Thoracic aorta (tissue), 2 donors: ENCODE data around the gene ARPC5. TPM values are rescaled to one million over a fixed set of nuclear protein-coding genes. Genes with fewer than 3 reads are reported as not detected.
"Not testable (repeated sequence)": the region's sequence is repeated elsewhere in the genome, so short reads cannot be mapped to it uniquely, and the experiment has no call there.

Source experiments
- ATAC-seq: fragments of 150-250 bp; one replicate; pipeline ENCODE4 v1.8.0; 2017; ENCODE audit warnings: low read depth; ENCODE audit not compliant: insufficient number of reproducible peaks, low FRiP score
- DNase-seq: peaks from one replicate; pipeline ENCODE4 v3.0.0-alpha.2; 2020; ENCODE audit warnings: low spot score
- H3K27ac ChIP-seq, 2 donors: fragments of 200-600 bp; sonication (generic); 1 replicate in 1 of 2; 2 replicates in 1 of 2; pipeline ENCODE4 v1.5.1; 2016; ENCODE audit warnings: mild to moderate bottlenecking in 2 of 2, moderate library complexity in 2 of 2
- H3K27me3 ChIP-seq: fragments of 200-600 bp; sonication (generic); replicated peaks from 2 replicates; pipeline ENCODE4 v1.6.0; 2016; ENCODE audit warnings: mild to moderate bottlenecking; ENCODE audit not compliant: insufficient read depth
- H3K36me3 ChIP-seq: fragments of 200-600 bp; sonication (generic); one replicate; pipeline ENCODE4 v1.5.1; 2016
- H3K4me1 ChIP-seq, 2 donors: fragments of 200-600 bp; sonication (generic); 1 replicate in 1 of 2; 2 replicates in 1 of 2; pipeline versions ENCODE4 v1.5.1 to v1.6.0; 2016; ENCODE audit warnings: low read depth in 2 of 2, mild to moderate bottlenecking in 1 of 2; ENCODE audit not compliant: control insufficient read depth in 1 of 2
- H3K4me3 ChIP-seq: fragments of 200-600 bp; sonication (generic); 2 replicates; pipeline ENCODE4 v1.5.1; 2016; ENCODE audit warnings: mild to moderate bottlenecking
- H3K9me3 ChIP-seq: fragments of 200-600 bp; sonication (generic); 2 replicates; pipeline ENCODE4 v1.5.1; 2016
- total RNA-seq, 2 donors: library from RNA; depleted of rRNA; stranded (reverse); fragments of >200 nt; gene quantifications; one replicate each; pipeline versions ENCODE4 v1.1.0 to v1.2.3, GENCODE V29; 2016
- TF ChIP-seq, protein P1 (sequence below): fragments of 200-600 bp; sonication (generic); IDR thresholded peaks from one replicate; pipeline ENCODE4 v1.5.1; 2019; ENCODE audit warnings: antibody characterized with exemption

ARPC5 gene
- total RNA-seq, 2 donors from 2014 or later: 102 to 108 TPM

DNA sequence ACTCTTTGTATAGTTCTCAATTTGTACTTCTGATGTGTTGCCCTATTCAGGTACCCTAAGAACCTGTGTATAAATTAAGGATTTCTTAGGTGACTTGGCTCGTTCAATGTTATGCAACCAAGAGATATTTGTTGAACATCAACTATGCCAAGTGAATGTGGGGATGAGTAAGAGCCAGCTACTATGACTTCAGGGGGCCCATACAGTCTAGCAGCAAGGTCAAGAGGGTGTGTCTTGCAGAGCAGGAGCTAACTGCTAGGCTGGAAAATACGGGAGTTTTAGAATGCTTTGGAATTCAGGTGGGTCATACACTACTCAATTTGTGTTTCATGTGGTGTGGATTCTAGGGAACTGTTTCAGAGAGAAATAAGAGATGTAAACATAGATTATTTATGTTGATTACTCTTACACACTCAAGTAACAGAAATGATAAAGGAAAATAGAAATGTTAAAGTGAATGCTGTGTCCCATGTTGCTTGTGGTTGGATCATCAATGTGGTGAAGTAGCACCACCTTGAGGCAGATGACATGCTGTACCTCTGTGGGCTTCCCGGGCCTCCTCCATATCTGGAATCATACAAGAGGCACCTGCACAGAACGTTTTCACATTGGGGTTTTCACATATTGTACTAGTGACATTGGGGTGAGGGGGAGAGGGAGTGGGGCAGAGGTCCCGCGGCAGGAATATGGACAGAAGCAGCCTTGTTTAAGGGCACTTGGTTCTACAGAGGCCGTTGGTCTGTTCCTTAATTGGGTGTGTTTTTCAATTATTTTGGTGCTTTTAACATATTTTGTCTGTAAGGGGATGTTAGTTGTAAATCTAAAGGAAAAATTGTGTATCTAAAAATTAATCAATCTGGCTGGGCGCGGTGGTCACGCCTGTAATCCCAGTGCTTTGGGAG, 12.4 kb downstream of the ARPC5 start:
- peaks cover under 1% of the 10 kb centered on the region for H3K36me3 ChIP-seq
- no peak overlapping the region for H3K4me3 ChIP-seq
- H3K27ac ChIP-seq: peak overlapping the region; percentile 39 to 57
- TF ChIP-seq, protein P1, sequence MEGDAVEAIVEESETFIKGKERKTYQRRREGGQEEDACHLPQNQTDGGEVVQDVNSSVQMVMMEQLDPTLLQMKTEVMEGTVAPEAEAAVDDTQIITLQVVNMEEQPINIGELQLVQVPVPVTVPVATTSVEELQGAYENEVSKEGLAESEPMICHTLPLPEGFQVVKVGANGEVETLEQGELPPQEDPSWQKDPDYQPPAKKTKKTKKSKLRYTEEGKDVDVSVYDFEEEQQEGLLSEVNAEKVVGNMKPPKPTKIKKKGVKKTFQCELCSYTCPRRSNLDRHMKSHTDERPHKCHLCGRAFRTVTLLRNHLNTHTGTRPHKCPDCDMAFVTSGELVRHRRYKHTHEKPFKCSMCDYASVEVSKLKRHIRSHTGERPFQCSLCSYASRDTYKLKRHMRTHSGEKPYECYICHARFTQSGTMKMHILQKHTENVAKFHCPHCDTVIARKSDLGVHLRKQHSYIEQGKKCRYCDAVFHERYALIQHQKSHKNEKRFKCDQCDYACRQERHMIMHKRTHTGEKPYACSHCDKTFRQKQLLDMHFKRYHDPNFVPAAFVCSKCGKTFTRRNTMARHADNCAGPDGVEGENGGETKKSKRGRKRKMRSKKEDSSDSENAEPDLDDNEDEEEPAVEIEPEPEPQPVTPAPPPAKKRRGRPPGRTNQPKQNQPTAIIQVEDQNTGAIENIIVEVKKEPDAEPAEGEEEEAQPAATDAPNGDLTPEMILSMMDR: peak; percentile 47
- DNase-seq (no peak), ATAC-seq (peak; percentile 57)
- H3K9me3 ChIP-seq: no peaks in the 10 kb centered on the region
- H3K27me3 ChIP-seq: no peaks in the 10 kb centered on the region
- H3K4me1 ChIP-seq: peaks cover 45 to 68% of the 10 kb centered on the region in 2 donors

DNA sequence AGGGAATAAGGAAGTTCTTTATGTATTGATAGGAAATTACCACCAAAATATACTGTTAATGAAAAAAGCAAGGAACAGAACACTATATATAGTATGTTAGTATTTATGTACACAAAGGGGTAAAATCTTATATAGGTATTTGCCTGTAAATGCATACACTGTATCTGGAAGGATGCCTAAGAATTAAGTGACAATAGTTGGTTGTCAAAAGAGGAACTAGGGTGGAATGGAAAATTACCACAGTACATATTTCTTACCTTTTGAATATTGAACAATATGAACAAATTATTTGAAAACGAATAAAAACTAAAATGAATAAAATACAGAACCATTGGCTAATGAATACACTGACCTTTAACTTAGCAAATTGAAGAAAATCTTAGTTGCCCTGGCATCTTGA, 13.6 kb downstream of the ARPC5 start:
- Histone ChIP-seq H3K9me3 (no peaks in the 10 kb centered on the region), H3K4me1 (peaks cover 34 to 57% of the 10 kb centered on the region in 2 donors), H3K36me3 (no peaks in the 10 kb centered on the region), H3K27ac (peak overlapping the region in 1 of 2 donors; percentile 39), H3K27me3 (no peaks in the 10 kb centered on the region), H3K4me3 (no peak overlapping the region)
- ATAC-seq: no peak
- no peak for DNase-seq
- TF ChIP-seq, protein P1: no peak

DNA sequence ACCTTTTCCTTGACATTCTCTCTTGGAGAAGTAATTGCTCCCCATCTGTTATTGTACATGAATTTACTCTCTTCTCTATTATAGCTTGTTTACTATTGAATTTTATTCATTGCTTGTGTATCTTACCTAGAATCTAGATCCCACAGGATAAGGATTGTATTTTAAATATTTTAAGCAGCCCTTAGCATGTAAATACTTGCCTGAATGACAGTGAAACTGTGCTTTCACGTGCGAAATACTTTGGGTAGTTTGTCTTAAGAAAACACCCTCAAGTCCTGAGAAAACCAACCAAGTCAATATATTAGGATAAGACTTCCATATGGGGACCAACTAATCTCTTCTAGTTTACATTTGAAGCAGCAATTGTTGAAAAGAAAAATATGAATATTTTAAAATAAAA, 15.3 kb downstream of the ARPC5 start:
- no peaks in the 10 kb centered on the region for H3K36me3 ChIP-seq
- no peak overlapping the region for H3K4me3 ChIP-seq
- H3K9me3 ChIP-seq: no peaks in the 10 kb centered on the region
- H3K4me1 ChIP-seq: peaks cover 23 to 40% of the 10 kb centered on the region in 2 donors
- ATAC-seq (no peak), DNase-seq (no peak)
- H3K27ac ChIP-seq: peak overlapping the region in 1 of 2 donors; percentile 8
- H3K27me3 ChIP-seq: no peaks in the 10 kb centered on the region
- TF ChIP-seq, protein P1: no peak

DNA sequence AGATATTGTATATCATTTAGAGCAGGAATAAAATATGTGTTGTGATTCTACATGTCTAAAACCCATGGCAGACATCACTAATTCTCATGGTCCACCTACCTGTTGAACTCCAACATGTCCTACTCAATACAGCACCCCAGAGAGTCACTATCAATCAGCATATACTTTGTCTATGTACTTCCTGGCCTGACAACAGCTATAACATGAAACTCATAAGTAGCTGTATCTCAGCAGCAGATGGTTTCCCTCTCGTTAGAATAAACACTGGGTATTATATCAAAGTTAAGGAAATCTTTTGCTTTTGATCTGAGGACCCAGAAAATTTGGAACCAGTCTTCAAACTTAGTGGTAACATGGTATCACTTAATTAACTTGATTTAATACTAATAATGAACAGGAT, 15.8 kb downstream of the ARPC5 start:
- Histone ChIP-seq H3K4me1 (peaks cover 19 to 35% of the 10 kb centered on the region in 2 donors), H3K4me3 (no peak overlapping the region), H3K27ac (peak overlapping the region in 1 of 2 donors; percentile 8), H3K36me3 (no peaks in the 10 kb centered on the region), H3K9me3 (no peaks in the 10 kb centered on the region), H3K27me3 (no peaks in the 10 kb centered on the region)
- ATAC-seq (no peak), DNase-seq (no peak)
- TF ChIP-seq, protein P1: no peak

DNA sequence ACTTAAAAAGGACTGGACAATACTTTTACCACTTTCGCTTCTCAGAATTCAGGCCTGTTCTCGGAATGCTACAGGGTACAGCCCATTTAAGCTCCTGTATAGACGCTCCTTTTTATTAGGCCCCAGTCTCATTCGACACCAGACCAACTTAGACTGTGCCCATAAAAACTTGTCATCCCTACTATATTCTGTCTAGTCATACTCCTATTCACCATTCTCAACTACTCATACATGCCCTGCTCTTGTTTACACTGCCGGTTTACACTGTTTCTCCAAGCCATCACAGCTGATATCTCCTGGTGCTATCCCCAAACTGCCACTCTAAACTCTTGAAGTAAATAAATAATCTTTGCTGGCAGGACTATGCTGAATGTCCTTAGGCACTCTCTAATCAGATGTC, 17.4 kb downstream of the ARPC5 start:
- not testable (repeated sequence) for H3K4me3 ChIP-seq, H3K27me3 ChIP-seq, H3K36me3 ChIP-seq, H3K9me3 ChIP-seq, DNase-seq, ATAC-seq, H3K27ac ChIP-seq
- H3K4me1 ChIP-seq: peaks cover 19 to 30% of the 10 kb centered on the region in 2 donors

DNA sequence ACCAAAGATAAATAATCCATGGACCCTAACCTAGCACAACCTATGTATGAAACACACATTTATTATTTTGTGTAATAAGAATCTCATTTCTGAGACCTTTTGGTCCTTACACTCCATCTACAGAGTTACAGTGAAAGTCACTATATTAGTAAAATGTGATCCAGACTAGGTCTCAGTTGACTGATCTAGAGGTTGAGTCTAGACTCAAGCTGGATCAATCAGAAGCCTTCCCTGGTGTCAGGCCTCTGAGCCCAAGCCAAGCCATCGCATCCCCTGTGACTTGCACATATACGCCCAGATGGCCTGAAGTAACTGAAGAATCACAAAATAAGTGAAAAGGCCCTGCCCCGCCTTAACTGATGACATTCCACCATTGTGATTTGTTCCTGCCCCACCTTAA, 22.6 kb downstream of the ARPC5 start:
- H3K27me3 ChIP-seq, DNase-seq, H3K36me3 ChIP-seq, H3K4me3 ChIP-seq, ATAC-seq, H3K27ac ChIP-seq, H3K9me3 ChIP-seq: not testable (repeated sequence)
- peaks cover 18 to 27% of the 10 kb centered on the region in 2 donors for H3K4me1 ChIP-seq
